KBM-7 (cell line): ENCODE results near the gene ISCU.
"Not testable (repeated sequence)": the region's sequence is repeated elsewhere in the genome, so short reads cannot be mapped to it uniquely, and the experiment has no call there.

ENCODE experiments used
- DNase-seq: peaks from one replicate; pipeline ENCODE4 v3.0.0-alpha.2; 2015
- in situ Hi-C: fragments of 300-500 bp; cut with MboI; formaldehyde crosslinking; loops from 2 replicates; pipeline ENCODE4 v1.14.3; 2020; ENCODE audit warnings: low sequenced_read_pairs, low pct_unique_long_range_greater_than_20kb, mixed read lengths

The ISCU gene

DNA sequence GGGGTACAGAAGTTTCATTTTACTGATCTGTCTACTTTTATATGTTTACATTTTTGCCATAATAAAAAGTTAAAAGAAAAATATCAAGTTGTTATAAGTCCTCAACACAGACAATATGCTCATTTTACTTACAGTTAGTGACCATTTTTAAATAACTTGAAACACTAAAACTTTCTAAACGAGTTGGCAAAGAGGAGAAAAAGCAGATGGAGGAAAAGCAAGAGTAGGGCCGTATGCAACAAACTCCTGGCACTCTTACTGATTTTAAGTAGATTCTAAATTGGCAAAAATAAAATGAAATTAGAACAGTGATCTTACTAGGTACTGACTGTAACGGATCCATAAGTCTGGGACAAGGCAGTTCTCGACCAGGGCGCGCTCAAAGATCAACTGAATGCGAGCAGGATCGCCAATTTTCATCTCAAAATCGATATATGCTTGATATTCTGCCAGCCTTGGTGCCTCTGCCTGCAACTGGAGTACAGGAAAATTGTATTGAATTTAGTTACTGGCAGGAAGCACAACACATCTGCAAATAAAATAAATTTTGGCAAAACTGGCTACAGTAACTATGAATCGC lies 23.7 kb upstream of the ISCU start:
- DNase-seq, result no peak
- in situ Hi-C loops, result no loop called here

DNA sequence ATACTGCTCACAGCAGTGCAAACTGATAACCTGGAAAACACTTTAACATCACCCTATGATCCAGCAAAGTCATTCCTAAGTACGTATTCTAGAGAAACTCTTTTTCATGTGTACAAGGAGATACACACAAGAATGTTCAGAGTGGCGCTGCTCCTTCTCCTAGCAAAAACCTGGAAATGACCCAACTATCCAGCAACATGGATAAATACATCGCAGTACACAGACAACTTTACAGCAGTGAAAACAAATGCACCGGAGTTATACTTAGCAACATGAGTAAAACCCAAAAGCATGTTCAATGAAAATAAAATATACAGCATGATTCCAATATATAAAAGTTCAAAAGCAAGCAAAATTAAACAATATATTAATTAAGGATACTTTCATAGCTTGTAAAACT lies 20.1 kb upstream of the ISCU start:
- in situ Hi-C loops, result no loop called here
- DNase-seq, result no peak

DNA sequence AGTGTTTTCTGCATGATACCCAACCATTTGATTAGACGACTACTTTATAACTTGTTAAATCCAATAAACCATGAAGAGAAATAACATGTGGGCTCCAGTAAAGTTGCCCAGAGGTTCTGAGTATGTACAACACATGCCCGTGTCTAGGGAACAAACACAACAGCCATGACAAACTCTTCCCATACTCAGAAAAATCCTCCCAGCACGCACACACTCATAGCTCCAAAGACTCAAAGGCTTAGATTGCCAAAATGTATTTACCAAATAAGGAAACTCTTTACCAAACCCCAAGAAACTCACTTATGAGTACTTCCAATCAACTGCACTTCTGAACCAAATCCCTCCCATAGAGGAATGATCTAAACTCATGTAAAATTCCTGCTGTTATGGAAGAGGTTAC lies 18.7 kb upstream of the ISCU start:
- in situ Hi-C loops, result no loop called here
- DNase-seq, result no peak

DNA sequence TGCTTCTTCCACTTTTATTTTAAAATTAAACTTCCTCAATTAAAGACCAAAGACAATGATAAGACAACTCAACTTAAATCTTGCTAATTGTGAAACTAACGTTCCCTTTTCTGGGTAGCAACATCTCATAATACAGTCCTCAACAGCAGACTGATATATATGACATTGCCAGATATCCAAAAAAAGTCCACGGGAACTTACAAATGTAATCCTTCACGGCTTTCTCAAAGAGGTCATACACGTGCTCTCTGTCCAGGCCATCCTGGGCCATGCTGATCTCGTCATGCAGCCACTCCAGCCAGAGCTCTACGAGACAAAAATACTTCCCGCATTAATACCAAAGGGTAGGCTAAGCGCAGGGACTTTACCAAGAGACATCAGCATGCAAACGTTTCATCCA lies 14.7 kb upstream of the ISCU start:
- DNase-seq, result no peak
- in situ Hi-C loops, result no loop called here

DNA sequence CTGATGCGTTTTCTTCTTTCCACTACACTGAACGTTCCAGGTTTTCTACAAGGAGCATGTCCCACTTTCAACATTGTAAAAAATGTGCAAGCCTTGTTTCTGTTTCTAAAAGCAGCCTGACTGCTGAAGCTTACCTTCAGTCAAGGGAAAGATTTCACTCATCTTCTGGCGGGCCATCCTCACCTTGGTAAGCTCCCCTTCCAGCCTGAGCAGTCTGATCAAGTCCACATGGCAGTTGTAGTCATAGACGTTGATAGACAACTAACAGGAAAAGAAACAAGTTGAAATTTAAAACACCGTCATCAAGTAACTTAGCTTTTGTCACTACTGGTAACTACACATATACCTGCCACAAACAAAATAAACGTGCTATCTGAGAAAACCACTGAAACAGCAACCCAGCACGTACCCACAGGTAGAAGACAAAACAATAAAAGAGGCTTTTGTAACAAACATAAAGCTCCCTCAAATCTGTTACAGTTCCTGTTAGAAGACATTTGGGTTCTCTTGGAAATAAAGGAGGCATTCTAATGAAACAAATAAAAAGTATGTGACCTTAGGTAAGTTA lies 13.4 kb upstream of the ISCU start:
- DNase-seq, result no peak
- in situ Hi-C loops, result no loop called here

DNA sequence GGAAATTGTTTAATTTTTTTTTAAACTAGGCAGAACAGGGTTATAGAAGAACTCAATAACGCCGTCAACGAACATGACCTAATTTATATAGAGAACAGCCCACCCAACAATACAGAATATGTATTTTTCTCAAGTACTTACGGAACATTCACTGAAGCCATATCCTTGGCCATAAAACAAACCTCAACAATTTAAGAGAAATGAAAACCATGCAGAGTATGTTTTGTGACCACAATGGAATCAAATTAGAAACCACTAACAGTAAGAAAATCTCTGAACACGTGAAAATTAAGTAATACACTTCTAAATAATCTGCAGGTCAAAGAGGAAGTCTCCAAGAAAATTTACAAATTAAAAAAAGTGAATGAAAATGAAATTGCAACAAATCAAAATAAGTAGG lies 10.9 kb upstream of the ISCU start:
- in situ Hi-C loops, result no loop called here
- no peak for DNase-seq

DNA sequence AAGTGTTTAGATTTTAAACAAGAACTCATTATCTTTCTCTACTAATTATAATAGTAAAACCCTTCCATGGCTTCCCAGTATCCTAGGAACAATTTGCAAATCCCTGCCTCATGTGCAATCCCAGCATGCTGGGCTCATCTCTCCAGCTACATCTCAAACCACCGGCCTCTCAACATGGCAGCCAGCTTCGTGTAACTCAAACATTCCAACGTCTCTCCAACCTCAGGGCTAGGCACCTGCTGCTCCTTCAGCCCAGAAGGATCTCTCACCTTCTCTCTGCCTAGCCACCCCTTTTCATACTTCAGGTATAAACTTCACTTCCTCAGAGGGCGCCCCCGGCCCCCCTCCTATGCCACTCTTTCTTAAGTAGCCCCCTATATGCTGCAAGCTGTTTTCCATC lies 8.6 kb upstream of the ISCU start:
- DNase-seq, result no peak
- in situ Hi-C loops, result no loop called here

DNA sequence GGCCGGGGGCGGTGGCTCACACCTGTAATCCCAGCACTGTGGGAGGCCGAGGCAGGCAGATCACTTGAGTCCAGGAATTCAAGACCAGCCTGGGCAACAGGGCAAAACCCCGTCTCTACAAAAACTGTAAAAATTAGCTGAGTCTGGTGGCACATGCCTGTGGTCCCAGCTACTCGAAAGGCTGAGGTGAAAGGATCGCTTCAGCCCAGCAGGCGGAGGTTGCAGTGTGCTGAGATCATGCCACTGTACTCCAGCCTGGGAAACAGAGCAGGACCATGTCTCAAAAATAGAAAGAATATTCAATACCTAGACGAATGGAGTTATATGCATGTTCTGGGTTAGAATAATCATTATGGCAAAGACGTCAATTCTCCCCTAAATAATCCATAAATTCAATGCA lies 7.0 kb upstream of the ISCU start:
- DNase-seq, in situ Hi-C loops: not testable (repeated sequence)

DNA sequence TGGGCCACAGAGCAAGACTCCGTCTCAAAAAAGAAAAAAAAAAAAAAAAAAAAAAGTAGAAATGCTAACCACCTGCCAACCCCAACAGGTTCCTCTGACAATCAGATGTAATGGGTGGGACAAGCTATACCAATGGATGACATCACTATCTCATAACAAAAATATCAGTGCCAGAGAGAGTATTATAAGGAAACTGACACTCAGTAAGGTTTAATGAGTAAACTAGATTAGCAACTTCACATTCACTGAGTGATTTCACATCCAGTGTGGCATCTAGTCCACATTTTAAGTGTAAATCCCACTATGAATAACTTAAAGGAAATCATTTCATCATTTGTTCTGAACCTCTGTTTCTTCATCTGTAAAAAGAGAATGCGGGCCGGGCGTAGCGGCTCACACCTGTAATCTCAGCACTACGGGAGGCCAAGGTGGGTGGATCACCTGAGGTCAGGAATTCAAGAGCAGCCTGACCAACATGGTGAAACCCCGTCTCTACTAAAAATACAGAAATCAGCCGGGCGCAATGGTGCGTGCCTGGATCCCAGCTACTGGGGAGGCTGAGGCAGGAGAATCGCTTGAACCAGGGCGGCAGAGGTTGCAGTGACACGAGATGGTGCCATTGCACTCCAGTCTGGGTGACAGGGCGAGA lies 3.3 kb upstream of the ISCU start:
- no peak for DNase-seq
- in situ Hi-C loops, result no loop called here

DNA sequence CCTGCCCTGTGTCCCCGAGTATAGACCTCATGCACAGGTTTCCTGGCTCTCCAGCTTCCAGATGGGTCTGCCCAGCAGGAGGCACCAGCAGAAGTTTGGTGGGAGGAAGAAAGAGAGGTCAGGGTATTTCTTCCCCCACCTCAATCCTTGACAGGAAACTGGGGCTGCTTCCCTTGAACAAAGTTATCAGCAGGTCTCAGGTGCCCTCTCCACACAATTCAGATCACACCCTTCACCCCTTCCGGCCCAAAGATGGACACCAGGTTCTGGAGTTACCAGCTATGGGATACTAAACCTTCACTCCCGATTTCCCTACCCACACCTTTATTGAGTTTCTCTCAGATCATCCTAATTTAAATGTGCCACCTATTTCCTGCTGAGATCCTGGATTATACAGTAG lies 2.6 kb upstream of the ISCU start:
- no peak for DNase-seq
- in situ Hi-C loops, result no loop called here

DNA sequence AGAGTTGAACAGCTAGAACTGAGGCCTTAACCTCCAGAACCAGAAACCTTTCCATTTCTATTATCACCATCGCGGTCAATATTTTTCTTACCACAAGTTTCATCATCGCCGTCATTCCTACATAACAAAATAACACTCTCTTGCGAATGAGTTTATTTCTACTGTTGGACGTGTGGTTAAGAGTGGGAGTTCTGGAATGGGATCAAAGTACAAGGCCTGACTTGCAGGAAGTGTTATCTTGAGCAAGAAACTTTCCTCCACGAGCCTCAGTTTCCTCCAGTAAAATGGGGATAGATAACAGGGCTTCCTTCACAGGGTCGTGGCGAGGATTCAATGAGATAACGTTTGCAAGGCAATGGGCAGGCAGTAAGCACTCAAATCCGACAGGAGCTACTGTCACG lies 2.1 kb upstream of the ISCU start:
- DNase-seq, result no peak
- in situ Hi-C loops, result no loop called here

DNA sequence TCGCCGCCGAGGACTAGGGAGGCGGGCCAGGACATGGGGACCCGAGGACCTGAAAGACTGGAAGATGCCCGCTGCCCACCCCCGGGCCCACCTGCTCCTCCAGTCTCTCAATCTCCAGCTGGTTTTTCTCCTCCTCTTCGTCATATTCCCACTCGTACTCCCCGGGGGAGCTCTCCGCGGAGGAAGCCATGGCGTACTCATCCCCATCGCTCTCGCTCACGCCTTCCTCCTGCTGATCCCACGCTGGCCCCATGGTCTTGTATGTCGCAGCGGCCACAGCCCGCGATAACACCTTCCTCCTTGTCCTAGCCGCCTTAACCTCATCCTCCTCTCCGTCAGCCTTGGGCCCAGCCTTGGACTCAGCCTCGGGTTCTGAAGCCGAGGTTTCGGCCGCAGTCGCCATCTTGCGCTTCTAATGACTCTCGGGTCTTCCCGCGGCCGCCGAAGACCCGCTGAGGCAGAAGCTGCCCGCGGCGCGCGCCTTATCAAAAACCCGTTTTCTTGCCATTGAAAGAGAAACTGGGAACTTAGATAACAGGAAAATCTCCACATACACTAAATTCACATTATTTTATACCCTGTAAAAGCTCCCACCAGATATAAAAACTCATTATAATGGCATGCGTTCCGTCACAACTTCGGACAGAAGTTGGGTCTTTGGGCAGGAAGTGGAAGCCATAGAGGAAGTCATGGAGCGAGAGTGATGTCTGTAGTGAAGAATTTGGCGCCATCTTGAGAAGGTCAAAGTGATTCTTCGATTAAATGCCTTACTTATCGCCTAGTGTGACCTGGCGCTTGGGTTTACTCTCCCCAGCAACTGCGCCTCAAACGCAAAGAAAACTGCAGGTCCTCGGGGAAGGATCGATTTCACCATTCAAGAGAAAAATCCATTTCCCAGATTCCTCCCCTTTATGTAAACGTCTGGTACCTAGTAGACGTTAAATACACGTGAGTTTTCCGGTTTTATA lies 1.4 kb upstream of the ISCU start, which contains the start of gene SART3:
Gene SART3, minus strand, starts transcription at position 422 of the 968 bp plus-strand sequence. Its CDS starts 19 bp downstream, at position 403.
- peak; percentile 95 for DNase-seq
- in situ Hi-C loops, result no loop called here

DNA sequence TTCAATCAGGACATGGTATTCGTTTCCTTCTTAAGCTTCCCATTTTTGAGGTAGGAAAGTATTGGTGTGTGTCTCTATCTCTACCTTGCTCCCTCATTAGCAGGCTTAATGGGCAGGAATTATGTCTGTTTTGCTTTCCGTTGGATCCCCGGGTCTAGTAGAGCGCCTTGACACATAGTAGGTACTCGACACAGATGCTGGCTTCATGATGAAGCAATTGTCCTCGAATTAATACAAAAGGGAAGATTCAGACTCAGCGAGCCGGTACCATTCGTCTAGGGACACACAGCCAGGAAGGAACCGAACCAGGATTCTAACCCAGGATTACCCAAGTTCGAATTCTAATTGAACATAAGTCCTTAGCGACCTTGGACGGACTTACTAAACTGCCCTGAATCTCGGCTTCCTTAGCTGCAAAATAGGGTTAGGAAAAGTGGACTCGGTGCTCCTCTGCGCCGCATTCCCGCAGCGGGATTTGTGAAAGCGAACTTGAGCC lies 496 bp upstream of the ISCU start:
- in situ Hi-C loops, result no loop called here
- no peak for DNase-seq

DNA sequence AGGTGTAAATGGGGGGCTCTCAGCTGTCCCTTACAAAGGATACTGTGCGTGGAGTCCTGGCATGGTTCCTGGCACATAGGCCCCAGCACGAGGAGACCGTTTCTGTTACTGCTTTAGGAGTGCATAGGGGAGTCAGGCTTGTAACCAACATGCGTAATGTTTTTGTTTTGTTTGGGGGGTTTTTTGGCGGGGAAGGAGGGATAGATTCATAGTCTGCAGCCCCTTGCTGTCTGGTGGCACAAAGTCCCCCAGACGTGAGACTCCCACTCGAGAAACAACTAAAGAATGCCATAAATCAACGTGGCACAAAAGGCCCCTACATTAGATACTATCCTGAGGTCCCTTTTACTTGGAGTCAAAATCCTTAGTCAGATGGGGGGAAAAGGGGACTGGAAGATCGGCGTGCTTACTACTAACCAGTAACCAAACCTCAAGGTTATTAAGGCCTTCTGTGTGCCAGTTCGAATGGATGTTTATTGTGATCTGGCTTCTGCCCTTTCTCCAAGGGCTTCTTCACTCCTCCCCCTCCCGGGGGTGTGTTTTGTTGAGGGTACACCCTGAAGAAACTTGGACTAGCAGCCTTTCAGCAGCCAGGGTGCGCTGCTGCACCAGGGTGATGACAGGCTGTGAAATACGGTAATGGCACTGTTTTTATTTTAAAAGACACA lies 874 bp downstream of the ISCU start:
- in situ Hi-C loops, result no loop called here
- DNase-seq, result peak; percentile 91

DNA sequence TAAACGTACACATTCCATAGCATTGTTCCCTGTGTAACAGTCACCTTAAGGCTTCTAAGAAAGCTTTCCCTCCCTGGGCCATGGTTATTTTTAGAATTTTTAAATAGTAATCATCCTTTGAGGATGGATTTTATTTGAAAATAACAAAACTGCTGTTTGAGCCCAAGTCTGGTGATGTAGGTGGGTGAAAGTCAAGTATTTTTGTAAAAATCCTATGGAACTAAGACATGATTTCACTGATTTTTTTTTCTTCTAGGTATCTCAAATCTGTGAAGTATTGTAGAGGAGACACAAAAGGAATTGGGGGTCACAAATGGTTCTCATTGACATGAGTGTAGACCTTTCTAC lies 1.4 kb downstream of the ISCU start:
- no peak for DNase-seq
- in situ Hi-C loops, result no loop called here

DNA sequence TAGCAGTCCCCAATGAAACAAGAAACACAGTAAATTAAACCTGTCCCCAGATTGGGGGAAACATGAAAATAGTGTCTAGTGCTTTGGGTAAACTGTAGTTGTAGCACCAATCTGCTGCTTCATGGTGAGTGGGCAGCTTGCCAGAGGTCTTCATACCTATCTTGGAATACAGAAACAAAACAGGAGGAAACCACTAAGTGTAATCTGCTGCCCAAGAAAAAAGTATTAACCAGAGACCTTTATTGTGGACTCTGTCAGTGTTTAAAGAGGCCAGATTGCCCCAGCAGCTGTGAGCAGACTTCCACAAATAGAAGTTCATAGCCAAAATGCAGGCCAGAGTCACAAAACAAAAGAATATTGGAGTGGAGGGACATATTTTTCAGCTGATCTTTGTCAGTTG lies 2.3 kb downstream of the ISCU start:
- in situ Hi-C loops, result no loop called here
- DNase-seq, result peak; percentile 42

DNA sequence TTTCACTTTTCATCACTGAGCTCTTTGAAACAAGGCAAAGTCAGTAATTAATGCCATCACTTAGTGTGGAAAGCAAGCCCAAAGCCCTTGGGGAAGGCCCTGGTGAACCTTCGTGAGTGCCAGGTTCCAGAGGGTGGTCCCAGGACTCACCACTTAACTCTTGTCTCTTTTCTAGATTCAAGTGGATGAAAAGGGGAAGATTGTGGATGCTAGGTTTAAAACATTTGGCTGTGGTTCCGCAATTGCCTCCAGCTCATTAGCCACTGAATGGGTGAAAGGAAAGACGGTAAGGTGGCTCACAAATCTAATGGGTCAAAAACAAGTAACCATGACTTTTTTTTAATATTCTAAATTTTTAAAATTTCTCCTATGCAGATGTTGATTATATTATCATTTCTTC lies 2.8 kb downstream of the ISCU start:
- in situ Hi-C loops, result no loop called here
- no peak for DNase-seq

DNA sequence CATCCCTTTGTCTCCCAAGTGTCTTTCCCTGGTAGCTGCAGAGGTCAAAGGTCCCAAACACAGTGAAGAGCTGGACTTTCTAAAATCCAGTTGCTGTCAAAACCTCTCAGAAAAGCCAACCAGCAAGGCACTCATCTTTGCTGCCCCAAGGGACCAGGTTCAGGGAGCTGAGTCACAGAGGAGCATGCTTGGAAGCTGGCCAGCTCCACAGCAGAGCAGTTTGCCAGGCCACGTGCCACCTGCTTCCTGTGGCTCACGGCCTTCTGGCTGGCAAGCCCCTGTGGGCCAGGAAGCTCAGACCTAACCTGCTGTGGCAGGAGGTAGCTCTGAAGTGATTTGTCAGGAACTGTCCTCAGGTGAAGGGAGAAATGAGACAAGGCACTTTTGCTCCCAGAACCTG lies 3.6 kb downstream of the ISCU start:
- in situ Hi-C loops, result no loop called here
- peak; percentile 50 for DNase-seq

DNA sequence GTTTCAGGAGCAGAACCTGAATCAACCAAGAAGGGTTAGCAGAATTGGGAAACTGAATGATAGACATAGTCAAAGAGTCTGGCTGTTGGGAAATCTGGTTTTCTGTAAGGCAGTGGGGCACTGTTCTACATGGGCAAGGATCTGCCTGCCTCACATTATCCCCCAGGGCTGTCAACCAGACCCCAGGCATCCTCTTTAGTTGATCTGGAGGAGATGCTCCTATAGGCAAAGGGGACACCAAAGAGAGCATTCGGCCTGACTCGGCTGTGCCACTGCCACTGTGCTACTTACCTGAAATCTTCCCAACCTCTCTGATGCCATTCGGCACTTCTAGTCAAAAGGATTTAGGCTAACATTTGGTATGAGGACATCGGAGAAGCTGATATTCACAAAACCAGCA lies 4.1 kb downstream of the ISCU start:
- in situ Hi-C loops, result no loop called here
- no peak for DNase-seq
